HG03469 (cell line): ENCODE data around the gene MPP4.

Experiments
- ATAC-seq: cut with Tn5 transposase; IDR thresholded peaks from one replicate; pipeline ENCODE4 v1.9.1; 2021; ENCODE audit warnings: mild to moderate bottlenecking, moderate library complexity, moderate number of reproducible peaks; ENCODE audit not compliant: unreplicated experiment

The MPP4 gene, protein sequence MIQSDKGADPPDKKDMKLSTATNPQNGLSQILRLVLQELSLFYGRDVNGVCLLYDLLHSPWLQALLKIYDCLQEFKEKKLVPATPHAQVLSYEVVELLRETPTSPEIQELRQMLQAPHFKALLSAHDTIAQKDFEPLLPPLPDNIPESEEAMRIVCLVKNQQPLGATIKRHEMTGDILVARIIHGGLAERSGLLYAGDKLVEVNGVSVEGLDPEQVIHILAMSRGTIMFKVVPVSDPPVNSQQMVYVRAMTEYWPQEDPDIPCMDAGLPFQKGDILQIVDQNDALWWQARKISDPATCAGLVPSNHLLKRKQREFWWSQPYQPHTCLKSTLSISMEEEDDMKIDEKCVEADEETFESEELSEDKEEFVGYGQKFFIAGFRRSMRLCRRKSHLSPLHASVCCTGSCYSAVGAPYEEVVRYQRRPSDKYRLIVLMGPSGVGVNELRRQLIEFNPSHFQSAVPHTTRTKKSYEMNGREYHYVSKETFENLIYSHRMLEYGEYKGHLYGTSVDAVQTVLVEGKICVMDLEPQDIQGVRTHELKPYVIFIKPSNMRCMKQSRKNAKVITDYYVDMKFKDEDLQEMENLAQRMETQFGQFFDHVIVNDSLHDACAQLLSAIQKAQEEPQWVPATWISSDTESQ

DNA sequence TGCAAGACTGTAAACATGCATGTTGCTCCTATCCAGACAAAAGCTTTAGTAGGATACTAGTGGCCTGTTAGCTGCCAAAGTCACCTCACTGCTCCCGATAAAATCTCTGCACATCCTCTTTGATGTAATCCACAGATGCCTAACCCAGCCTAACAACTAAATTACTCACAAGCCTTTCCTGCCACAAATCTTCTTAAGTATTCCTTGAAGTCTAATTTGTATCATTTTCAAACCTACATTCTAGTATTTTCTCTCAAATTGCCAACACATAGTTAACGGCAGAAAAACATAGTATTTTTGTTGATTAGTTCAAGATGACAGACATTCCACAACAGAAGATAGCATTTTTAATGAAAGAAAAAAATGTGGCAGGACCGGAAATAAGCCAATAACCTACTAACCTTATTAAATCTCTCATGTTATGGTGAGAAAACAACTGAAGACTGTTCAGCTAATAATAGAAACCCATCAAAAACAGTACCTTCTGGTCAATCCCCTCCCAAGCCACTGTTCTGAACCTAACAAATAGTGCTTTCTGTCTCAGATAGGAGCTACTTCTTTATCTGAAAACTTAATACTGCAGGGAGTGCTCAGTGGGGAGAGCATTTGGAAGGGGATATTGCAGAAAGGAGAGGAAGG is at the start of gene MPP4:
Gene MPP4, minus strand, starts transcription at position 57 of the 639 bp plus-strand sequence. CDS start 4,690 bp downstream, outside the sequence.
- no peak for ATAC-seq

DNA sequence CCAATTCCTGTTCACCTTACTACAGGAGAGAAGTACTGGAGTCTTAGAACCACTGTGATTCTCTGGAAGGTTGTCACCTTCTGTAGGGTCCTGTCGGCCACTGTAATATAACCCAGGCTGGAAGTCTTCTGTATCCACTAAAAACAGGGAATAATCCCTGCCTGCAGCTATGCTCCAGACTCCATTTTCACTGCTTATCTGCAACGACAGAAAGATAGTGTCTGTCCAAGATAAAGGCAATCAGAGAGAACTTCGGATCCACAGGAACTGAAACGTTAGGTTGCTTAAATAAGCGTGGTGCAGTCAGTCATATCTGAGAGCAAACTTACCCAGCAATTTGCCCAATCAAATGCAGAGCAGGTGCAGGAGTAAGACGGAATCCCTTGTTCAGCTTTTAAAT is 48.1 kb upstream of the MPP4 start:
- no peak for ATAC-seq

DNA sequence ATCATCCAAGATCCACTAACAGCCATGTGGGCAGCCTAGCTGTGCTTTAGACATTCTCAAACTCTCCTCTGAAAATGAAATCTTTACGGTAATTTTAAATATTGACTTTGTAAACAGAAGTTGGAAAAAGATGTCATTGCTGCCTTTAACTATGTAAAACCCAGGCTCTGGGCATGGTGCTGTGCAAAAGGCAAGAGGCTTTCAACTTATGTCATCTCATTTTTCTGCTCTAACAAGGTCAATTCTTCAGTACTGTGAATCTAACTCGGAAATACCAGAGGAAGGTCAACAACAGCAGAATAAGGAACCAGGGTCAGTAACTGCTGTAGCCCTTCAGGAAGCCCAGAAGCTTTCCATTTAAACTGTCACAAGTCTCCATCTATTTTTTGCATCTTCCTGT is 37.0 kb upstream of the MPP4 start:
- ATAC-seq, result no peak

DNA sequence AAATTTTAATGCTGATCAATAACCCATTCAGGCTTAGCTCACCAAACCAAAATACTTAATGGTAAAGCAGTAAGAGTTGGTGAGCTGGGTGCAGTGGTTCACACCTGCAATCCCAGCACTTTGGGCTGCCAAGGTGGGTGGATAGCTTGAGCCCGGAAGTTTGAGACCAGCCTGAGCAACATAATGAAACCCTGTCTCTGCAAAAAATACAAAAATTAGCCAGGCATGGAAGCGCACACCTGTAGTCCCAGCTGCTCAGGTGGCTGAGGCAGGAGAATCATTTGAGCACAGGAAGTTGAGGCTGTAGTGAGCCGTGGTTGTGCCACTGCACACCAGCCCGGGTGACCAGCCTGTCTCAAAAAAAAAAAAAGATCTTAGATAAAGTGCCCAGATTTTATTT is 35.7 kb upstream of the MPP4 start:
- no peak for ATAC-seq

DNA sequence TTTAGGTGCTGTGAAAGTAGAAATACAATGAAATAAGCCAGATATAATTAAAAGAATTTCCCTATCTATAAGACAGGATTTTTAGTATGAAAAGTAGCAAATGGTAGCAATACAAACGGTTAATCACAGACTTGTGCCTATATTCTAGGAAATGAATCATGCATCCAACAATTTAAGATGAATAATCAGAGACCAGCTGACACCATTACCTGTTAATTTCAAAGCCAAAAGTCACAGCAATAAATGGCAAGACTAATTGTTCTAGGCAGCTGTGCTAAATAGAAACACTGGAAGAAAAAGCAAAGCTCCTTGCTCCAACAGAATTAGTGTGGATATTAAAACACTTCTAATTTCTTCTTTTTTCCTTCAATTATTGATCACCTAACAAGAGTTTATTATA is 35.1 kb upstream of the MPP4 start:
- ATAC-seq, result no peak

DNA sequence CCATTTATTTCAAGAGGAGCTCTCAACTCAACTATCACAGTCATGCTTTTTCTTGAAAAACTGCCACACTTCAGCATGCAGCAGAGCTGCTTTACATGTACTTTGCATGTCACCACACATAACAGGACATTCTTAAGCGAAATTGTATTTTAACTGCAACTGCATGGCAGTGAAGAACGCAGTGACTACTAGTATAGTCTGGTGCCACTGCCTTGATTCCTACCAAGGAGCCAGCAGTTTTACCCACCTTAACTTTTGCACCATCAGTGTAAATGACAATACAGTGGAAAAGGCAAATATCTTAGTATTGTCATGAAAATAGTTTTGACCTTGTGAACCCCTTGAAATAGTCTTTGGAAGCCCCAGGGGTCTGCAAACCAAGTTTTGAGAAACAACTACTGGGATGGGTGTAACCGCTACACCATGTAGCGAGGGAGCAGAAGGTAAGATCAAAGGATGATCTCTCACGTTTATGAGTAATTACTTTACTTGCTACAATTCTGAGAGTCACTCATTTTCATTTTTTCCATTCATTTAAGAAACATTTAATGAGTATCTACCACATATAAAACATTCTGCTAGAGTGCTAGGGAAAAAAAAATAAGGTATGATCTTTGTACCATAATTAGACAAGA is 32.3 kb upstream of the MPP4 start:
- no peak for ATAC-seq

DNA sequence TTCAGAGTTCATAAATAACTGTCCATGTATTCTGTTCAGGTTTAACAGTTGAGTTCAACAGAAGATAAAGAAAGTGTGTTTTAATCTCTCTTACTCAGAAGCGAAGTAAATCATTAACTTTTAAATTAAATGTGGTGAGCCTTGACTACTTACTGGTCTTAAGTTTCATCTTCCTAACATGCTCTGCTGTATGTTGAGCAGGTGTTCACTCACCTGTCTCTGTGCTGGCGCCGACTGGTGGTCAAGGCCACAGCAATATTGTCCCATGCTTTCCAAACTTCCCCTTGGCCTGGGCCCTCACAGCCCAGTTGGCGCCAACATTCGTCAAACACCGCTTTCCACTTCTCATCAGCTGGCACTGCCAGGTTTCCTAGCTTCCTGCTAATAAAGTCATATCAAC is 17.0 kb upstream of the MPP4 start:
- no peak for ATAC-seq

DNA sequence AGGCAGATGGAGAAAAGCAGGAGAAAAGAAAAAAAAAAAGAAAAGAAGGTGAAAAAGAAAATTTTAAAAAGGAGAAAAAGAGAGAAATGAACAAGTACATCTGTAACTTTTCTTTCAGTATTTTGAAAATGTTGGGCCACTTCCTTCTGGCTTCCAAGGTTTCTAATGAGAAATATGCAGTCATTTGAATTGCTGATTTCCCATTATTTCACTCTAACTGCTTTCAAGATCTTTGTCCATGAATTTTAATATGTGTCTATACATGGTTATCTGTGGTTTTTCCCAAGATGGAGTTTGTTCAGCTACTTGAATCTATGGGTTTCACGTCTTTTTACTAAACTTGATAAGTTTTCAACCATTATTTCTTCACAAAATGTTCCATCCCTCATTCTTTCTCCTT is 14.3 kb upstream of the MPP4 start:
- no peak for ATAC-seq

DNA sequence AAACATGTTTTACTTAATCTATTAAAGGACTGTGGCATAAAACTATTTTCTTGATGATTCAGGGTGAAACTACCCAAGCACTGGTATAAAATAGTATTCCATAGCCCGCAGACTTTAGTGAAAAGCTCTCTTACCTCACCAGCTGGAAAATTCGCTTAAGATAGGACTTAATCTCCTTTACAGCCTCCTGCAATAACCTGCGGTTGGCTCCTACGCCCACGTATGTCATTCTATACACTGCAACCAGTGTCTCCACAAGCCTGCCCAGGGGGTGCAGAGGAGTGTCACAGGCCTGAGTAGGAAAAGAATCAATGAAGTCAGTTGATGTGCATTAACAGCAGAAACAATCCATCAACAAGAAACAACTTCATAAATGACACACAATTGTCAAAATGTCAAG is 11.3 kb upstream of the MPP4 start:
- ATAC-seq, result no peak

DNA sequence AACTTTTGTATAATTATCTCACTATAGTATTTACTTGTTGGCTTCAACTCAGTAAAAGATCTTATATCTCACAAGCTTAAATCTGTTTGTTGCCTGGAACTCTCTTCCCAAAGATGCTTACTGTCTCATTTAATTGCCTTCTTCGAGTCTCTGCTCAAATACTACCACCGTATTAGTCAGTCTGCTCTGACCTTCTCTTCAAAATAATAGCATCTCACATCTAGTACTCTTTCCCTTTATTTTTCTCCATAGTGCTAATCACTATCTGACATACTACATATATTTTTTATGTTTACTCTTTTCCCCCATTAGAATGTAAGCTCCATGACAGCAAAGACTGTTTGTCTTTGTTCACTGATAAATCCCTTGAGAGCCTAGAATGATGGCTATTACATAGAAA is 10.6 kb upstream of the MPP4 start:
- ATAC-seq, result no peak

DNA sequence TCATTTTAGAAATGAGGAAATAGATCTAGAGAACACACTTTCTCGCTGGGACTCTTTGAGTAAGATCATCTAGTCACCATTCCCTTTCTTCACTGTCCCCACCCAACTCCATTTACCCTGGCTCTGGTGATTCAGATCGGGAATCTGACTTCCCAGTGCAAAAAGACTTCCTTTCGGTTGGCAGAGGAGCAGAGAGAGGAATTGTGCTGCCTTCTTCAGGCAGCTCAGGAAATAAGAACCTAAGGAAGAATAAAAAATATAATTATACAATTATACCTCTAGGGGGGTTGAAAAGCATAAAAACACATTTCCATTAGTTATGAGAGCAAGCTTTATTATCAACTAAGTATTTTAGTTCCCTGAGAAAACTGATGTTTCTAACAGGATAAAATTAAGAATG is 9.3 kb upstream of the MPP4 start:
- no peak for ATAC-seq

DNA sequence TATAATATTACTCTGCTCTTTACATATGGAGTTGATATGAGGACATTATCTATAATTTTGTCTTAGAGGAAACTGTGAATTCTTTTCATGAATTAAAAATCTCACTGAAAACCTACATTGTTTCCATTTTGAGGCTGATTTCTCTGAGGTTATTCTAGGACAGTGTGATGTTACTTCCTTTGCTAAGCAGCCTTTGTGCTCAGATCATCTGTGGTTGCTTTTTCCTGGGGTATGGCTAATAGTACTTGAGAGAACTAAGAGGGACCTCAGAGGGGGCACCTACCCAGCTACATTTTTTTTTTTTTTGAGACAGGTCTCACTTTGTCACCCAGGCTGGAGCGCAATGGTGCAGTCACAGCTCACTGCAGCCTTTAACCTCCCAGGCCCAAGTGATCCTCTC is 8.7 kb upstream of the MPP4 start:
- no peak for ATAC-seq

DNA sequence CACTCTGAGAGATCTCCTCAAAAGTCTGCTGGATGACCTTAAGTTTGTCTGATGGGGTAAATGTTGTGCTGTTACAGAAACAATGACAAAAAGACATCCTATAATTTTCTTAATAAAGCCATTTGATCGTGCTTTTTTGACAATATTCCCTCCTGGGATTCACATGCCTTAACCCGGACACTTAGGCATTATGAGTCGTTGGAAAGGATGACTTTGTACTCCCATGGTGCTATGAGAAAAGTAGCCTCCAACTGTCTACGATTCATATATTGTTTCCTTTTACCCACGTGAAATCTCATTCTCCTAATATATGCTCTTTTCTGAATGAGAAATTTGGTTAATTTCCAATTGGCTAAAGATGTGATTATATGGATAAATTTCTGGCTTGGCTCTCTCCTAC is 6.1 kb upstream of the MPP4 start:
- ATAC-seq, result no peak

DNA sequence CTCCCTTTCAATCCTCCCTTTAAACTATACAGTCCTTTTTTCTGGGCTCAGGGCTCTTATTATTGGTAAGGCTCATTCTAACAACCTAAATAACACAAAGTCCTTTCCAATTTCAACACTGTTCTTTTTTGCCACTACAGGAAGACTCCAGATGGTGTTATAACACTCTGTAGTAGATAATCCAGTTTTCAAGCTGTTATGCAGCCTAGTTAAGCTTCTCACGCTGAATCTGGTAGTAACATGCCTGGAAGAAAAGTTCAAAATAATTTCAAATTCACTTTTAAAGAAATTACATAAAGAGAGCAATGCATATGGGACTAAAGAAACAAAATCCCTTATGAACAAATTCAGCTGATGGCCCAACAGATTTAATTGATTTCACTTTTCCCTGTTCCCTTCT is 3.2 kb upstream of the MPP4 start:
- no peak for ATAC-seq

DNA sequence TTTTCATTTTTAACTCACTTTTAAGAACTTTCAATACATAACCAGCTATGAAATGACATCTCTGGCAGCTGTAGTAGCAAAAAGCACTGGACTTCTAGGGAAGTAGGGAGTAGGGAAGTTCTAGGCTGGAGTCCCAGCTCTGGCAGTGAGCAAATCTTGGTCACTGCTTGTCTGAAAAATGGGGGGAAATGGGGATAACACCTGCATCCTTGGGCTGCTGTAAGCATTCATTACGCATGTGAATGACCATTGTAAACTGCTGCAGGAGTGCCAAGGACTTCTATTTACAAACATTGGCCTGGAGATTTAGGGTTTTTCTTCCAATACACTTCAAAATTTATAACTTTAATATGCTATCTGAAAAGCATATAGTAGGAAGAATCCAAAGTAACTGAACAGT is 972 bp upstream of the MPP4 start:
- no peak for ATAC-seq

DNA sequence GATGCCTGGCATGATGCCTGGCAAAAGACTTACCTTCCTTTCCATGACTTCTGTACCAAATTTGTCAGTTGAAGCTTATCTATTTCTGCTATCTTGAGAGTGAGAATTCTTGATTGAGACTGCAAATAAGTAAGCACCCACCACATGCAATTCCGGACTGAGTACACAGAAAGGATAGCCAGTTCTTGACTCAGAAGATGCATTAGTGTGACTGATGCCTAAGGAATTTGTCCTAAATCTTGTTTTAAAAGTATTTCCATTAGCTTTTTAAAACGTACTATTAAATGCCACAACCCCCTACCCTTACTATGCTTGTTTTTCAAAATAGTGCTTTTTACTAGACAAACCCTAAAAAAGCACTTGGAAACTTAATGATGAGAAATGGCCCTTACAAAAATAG is 545 bp downstream of the MPP4 start:
- no peak for ATAC-seq

DNA sequence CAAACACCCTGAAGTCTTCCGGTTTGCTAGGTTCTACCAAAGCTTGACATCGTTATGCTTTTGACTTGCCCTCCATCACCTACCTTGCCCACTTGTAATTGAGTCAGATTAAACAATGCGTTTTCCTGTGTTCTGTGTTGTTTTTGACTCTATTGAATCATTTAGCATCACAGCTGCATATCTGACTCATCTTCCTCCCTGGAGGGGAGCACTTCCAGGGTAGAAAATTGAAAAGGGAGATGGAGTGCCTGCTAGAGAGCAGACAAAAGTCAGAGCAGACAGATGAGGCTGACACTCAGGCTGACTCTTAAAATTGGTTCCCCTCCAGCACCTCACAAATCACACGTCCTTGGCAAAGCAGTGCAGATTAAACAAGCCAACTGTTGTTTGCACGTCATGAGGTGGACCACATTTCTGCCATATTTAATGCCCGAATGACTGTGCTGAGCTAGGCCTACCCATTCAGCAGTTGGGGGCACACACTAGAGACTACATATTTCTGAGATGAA is 2.2 kb downstream of the MPP4 start:
- ATAC-seq, result no peak

DNA sequence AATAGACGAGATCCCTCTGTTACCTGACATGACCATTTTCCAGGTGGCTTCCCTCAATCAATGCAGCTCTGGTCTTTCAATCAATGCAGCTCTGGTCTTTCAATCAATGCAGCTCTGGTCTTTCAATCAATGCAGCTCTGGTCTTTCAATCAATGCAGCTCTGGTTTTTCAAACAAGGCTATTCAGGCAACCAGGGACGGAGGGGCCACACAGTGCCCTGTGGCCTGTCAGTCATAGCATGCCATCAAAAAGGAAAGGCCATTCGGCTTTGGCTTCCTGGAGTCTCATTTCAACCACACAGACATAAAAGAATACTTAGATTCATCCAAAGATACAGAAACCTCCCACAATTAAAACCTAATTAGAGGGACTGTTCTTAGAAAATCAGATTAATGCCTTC is 13.3 kb downstream of the MPP4 start:
- ATAC-seq, result no peak

DNA sequence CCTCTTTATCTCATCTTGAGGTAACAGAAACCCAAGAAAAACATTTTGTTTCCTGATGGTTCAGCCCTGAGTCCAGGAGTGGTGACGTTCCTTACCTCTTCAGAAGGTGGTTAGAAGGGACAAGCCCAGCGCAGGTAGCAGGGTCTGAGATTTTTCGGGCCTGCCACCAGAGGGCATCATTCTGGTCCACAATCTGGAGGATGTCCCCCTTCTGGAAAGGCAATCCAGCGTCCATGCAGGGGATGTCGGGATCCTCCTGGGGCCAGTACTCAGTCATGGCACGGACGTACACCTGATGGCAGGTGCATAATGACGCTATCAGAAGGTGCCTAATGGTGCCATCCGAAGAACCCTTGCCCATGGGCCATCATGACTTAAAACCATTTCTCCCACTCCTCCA is 17.7 kb downstream of the MPP4 start:
- no peak for ATAC-seq

DNA sequence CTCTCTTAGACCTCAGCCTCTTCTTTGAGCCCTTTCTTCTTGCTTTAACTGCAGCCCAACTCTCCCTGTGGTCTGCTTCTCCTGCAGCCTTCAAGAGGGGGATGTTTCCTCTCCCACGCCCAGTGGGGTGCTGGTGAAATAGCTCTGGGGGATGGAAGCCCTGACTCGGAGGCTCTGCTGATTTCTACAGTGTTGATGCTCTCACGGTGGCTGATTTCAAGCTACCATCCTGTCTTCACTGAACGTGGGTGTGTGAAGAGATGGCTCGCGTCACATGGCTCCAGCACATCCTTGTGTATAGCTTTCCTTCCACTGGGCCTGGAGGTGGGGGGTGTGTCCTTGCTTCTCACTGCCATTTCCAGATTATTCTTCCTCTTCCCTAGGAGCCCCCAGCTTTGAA is 20.0 kb downstream of the MPP4 start:
- no peak for ATAC-seq

DNA sequence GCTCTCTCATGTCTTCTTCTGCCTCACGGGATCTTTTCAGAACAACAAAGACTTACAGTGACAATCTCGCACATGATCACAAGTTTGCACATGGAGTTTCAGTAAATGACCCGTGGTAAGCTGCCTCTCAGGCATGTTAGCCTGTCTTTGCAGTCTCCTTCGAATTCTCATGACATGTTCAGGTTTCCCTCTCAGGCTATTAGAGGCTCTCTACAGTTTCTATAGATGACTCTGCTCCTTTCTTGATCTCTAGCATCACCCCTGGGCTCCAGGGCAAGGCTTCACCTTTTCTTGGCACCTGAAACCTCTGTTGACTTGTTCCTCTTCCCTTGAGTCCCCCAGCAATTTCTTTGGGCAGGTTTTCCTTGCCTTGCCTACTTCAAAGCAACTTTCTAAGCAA is 23.0 kb downstream of the MPP4 start:
- no peak for ATAC-seq

DNA sequence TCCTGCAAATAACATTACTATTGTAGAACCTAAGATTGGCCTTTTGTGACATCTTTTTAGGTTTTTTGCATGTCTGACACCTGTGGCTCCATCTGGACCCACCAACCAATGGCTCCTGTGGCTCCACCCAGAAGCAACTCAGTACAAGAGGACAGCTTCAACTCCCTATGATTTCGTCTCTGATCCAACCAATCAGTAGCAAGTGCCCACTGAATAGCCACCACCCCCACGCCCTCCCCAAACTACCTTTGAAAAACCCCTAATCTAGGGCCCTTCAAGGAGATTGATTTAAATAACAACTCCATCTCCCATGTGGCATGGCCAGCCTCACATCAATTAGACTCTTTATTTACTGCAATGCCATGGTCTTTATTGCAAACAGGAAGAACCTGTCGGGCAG is 23.6 kb downstream of the MPP4 start:
- ATAC-seq, result no peak
